ENCODE data around the gene PIK3CD. TPM values are rescaled to one million over a fixed set of nuclear protein-coding genes. Genes with fewer than 3 reads are reported as not detected.

The PIK3CD gene
- total and polyA plus RNA-seq, 2 experiments from 2014 or later = 1.2 to 1.3 TPM

DNA sequence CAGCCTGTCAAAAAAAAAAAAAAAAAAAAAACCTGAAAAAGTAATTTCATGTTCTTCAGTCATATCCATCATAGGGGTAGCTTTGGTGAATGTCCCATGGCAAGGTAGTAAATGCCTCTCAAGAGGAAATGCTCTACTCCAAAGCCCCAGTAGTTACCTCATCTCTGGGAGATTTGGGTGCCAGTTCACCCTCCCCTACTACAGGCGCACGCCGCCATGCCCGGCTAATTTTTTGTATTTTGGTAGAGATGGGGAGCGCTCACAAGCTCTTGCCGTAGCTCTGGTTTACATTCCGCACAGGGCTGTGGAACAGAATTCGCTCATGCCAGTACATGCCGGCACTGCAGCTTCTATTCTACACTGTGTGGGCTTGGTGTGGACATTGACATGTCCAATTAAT is 13.7 kb downstream of the PIK3CD start:
- no peak for DNase-seq (ENCODE audit: low spot score)
- TF ChIP-seq EZH2 (IDR thresholded peaks at IDR 0.05; ENCODE audit: borderline replicate concordance) = no peak
- TF ChIP-seq, protein P1, sequence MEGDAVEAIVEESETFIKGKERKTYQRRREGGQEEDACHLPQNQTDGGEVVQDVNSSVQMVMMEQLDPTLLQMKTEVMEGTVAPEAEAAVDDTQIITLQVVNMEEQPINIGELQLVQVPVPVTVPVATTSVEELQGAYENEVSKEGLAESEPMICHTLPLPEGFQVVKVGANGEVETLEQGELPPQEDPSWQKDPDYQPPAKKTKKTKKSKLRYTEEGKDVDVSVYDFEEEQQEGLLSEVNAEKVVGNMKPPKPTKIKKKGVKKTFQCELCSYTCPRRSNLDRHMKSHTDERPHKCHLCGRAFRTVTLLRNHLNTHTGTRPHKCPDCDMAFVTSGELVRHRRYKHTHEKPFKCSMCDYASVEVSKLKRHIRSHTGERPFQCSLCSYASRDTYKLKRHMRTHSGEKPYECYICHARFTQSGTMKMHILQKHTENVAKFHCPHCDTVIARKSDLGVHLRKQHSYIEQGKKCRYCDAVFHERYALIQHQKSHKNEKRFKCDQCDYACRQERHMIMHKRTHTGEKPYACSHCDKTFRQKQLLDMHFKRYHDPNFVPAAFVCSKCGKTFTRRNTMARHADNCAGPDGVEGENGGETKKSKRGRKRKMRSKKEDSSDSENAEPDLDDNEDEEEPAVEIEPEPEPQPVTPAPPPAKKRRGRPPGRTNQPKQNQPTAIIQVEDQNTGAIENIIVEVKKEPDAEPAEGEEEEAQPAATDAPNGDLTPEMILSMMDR (IDR thresholded peaks at IDR 0.05; ENCODE audit: poor library complexity) = no peak
- no peak for TF ChIP-seq EZH2phosphoT487 (IDR thresholded peaks at IDR 0.05; ENCODE audit: low read depth, severe bottlenecking, unreplicated experiment)
- 96% methylated on average over 9 of the region's 9 CpGs for WGBS (ENCODE audit: low lambda C conversion rate, missing lambda C conversion rate)

DNA sequence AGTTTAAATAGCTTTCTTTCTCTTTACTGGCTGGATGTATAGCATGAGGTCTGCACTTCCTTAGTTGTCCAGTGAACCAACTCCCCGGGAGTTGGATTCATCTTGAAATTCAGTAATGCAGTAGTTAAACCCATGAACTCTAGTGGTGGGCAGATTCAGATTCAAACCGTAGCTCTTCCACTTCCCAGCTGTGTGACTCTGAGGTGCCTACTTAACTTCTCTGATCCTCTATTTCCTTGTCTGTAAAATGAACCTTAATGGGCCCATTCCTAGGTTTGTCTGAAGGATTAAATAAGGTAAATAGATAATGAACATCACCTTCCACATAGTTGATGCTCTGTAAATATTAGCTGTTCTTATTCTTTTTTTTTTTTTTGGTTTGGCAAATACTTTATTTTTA is 16.5 kb downstream of the PIK3CD start:
- H3K4me3 ChIP-seq = no peak overlapping the region
- H3K36me3 ChIP-seq (replicated peaks; ENCODE audit: insufficient read depth, low read depth) = no peaks in the 10 kb centered on the region
- H3K4me1 ChIP-seq (ENCODE audit: insufficient read depth) = no peaks in the 10 kb centered on the region
- no peak for DNase-seq (ENCODE audit: low spot score)
- H3K4me2 ChIP-seq = no peak overlapping the region
- H3K9me3 ChIP-seq (ENCODE audit: low read depth) = no peaks in the 10 kb centered on the region
- no peaks in the 10 kb centered on the region for H3K9me2 ChIP-seq (replicated peaks; ENCODE audit: insufficient read depth)
- H2AFZ ChIP-seq = no peak overlapping the region
- TF ChIP-seq, protein P1 (IDR thresholded peaks at IDR 0.05; ENCODE audit: poor library complexity) = no peak
- TF ChIP-seq EZH2 (IDR thresholded peaks at IDR 0.05; ENCODE audit: borderline replicate concordance) (no peak), EZH2phosphoT487 (IDR thresholded peaks at IDR 0.05; ENCODE audit: low read depth, severe bottlenecking, unreplicated experiment) (no peak)
- H4K20me1 ChIP-seq (ENCODE audit: insufficient read depth, poor library complexity, severe bottlenecking) = no peaks in the 10 kb centered on the region
- no peaks in the 10 kb centered on the region for H3K79me2 ChIP-seq
- no peak overlapping the region for H3K27ac ChIP-seq
- 70% methylated on average over 2 of the region's 2 CpGs for WGBS (ENCODE audit: low lambda C conversion rate, missing lambda C conversion rate)
- H3K27me3 ChIP-seq = no peaks in the 10 kb centered on the region

More for the DNA sequence above, 13.7 kb downstream of the PIK3CD start:
- Histone ChIP-seq H3K27ac (no peak overlapping the region), H3K4me2 (no peak overlapping the region), H3K4me3 (no peak overlapping the region), H3K36me3 (replicated peaks; ENCODE audit: insufficient read depth, low read depth) (no peaks in the 10 kb centered on the region), H3K27me3 (no peaks in the 10 kb centered on the region), H2AFZ (no peak overlapping the region), H3K79me2 (no peaks in the 10 kb centered on the region), H3K4me1 (ENCODE audit: insufficient read depth) (no peaks in the 10 kb centered on the region), H3K9me3 (ENCODE audit: low read depth) (no peaks in the 10 kb centered on the region), H3K9me2 (replicated peaks; ENCODE audit: insufficient read depth) (no peaks in the 10 kb centered on the region), H4K20me1 (ENCODE audit: insufficient read depth, poor library complexity, severe bottlenecking) (no peaks in the 10 kb centered on the region)

DNA sequence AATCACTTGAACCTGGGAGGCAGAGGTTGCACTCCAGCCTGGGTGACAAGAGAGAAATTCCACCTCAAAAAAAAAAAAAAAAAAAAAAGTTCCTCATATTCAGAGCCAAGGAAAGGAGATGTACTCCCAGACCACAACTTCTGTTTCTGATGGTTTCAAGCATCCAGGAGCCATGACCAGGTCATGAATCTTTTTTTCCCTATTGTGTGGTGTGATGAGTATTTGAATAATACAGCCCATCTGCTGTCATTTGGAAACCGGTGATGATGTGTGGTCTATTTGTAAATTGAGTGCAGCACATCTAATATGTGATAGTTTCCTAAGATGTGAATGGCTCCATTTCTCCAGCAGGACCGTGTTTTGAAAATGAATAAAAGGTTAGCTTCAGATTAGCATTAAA is 18.6 kb downstream of the PIK3CD start:
- 91% methylated on average over 2 of the region's 2 CpGs for WGBS (ENCODE audit: low lambda C conversion rate, missing lambda C conversion rate)
- H4K20me1 ChIP-seq (ENCODE audit: insufficient read depth, poor library complexity, severe bottlenecking) = no peaks in the 10 kb centered on the region
- no peaks in the 10 kb centered on the region for H3K79me2 ChIP-seq
- no peak overlapping the region for H2AFZ ChIP-seq
- H3K9me2 ChIP-seq (replicated peaks; ENCODE audit: insufficient read depth) = no peaks in the 10 kb centered on the region
- no peak overlapping the region for H3K4me2 ChIP-seq
- H3K27ac ChIP-seq = no peak overlapping the region
- H3K9me3 ChIP-seq (ENCODE audit: low read depth) = no peaks in the 10 kb centered on the region
- H3K4me3 ChIP-seq = no peak overlapping the region
- DNase-seq (ENCODE audit: low spot score) = no peak
- no peaks in the 10 kb centered on the region for H3K36me3 ChIP-seq (replicated peaks; ENCODE audit: insufficient read depth, low read depth)
- no peaks in the 10 kb centered on the region for H3K27me3 ChIP-seq
- no peaks in the 10 kb centered on the region for H3K4me1 ChIP-seq (ENCODE audit: insufficient read depth)
- no peak for TF ChIP-seq EZH2phosphoT487 (IDR thresholded peaks at IDR 0.05; ENCODE audit: low read depth, severe bottlenecking, unreplicated experiment)
- no peak for TF ChIP-seq EZH2 (IDR thresholded peaks at IDR 0.05; ENCODE audit: borderline replicate concordance)
- TF ChIP-seq, protein P1 (IDR thresholded peaks at IDR 0.05; ENCODE audit: poor library complexity) = no peak
